Esophagus squamous epithelium (tissue), 5 donors: Measurements from ENCODE around the gene GSK3B. TPM values are rescaled to one million over a fixed set of nuclear protein-coding genes. Genes with fewer than 3 reads are reported as not detected.

ENCODE experiments used
- DNase-seq: peaks from one replicate; lab custom pipeline; 2025; lab: John Stamatoyannopoulos, UW
- H3K27ac ChIP-seq, 4 donors: fragments of 200-600 bp; sonication (generic); one replicate each; pipeline ENCODE4 v1.5.1; 2016 to 2019; ENCODE audit warnings: mild to moderate bottlenecking in 1 of 4
- H3K27me3 ChIP-seq, 4 donors: fragments of 200-600 bp; sonication (generic); 1 replicate in 3 of 4; 2 replicates in 1 of 4; pipeline versions ENCODE4 v1.5.1 to v1.6.0; 2017 to 2021; ENCODE audit warnings: antibody characterized with exemption in 1 of 4
- H3K36me3 ChIP-seq, 3 donors: fragments of 200-600 bp; sonication (generic); one replicate each; pipeline ENCODE4 v1.5.1; 2016 to 2019
- H3K4me1 ChIP-seq, 3 donors: fragments of 200-600 bp; sonication (generic); one replicate each; pipeline ENCODE4 v1.5.1; 2017 to 2019
- H3K4me3 ChIP-seq, 4 donors: fragments of 200-600 bp; sonication (generic); 1 replicate in 3 of 4; 2 replicates in 1 of 4; pipeline ENCODE4 v1.5.1; 2016 to 2019; ENCODE audit warnings: mild to moderate bottlenecking in 2 of 4, moderate library complexity in 1 of 4
- H3K9me3 ChIP-seq, 3 donors: fragments of 200-600 bp; sonication (generic); one replicate each; pipeline ENCODE4 v1.5.1; 2016 to 2019
- CTCF ChIP-seq, 6 experiments: fragments of 450-650 bp in 4 of 6; fragments of 200-600 bp in 2 of 6; sonication (generic) in 2 of 6; IDR thresholded peaks; one replicate each; pipeline ENCODE4 v1.5.1; 2016 to 2019; ENCODE audit warnings: antibody characterized with exemption in 6 of 6, mild to moderate bottlenecking in 4 of 6, moderate library complexity in 4 of 6
- POLR2A ChIP-seq, 4 donors: fragments of 450-650 bp; IDR thresholded peaks; one replicate each; pipeline ENCODE4 v1.6.1; 2017; ENCODE audit warnings: antibody characterized with exemption in 4 of 4, mild to moderate bottlenecking in 4 of 4, moderate library complexity in 3 of 4
- WGBS, 2 donors: methylation state at CpG; one replicate each; pipeline ENCODE4 v1.1.5; 2018; 5-methylcytosine and 5-hydroxymethylcytosine counted together
- intact Hi-C: fragments of 100-400 bp; cut with DNase I; formaldehyde crosslinking; loops from one replicate; pipeline ENCODE4 v1.15.0; 2022
- total RNA-seq, 4 donors: library from RNA; depleted of rRNA; stranded (reverse); fragments of >200 nt; gene quantifications; one replicate each; pipeline ENCODE4 v1.1.0, GENCODE V29; 2016
- donor health status: DM: yes; HTN: yes; CAD: no.

GSK3B gene
- 10 to 100 TPM; 24.1 to 38.9 (median 34.5) TPM for total RNA-seq

- H3K9me3 ChIP-seq, result no peaks in the 10 kb centered on the region
These were observed at the start of gene GSK3B for GRCh38 chr3:120093911-120094775. Gene GSK3B (minus strand): TSS chr3:120094447. CDS start chr3:120093434, 1,013 bp downstream.

GRCh38 chr3:120143676-120144075, 49.4 kb upstream of the GSK3B start:
- Histone ChIP-seq H3K27me3 (peaks cover 0 to 13% (median 0%) of the 10 kb centered on the region in 4 donors), H3K36me3 (no peaks in the 10 kb centered on the region), H3K4me1 (peaks cover 10 to 36% (median 24%) of the 10 kb centered on the region in 3 donors), H3K9me3 (no peaks in the 10 kb centered on the region), H3K27ac (no peak overlapping the region), H3K4me3 (no peak overlapping the region)
- WGBS, 2 donors, result 100% methylated on average over 2 of the region's 2 CpGs; no CpG with 5 or more reads in 1 of the 2 donors
- DNase-seq, result no peak
- intact Hi-C loops, result no loop called here
- TF ChIP-seq CTCF (IDR thresholded peaks at IDR 0.05) (no peak), POLR2A (IDR thresholded peaks at IDR 0.05) (no peak)

More at GRCh38 chr3:120093911-120094775, at the start of gene GSK3B:
- Histone ChIP-seq H3K4me3 (peak within 1 kb of the TSS; percentile 77 to 98 (median 94)), H3K27me3 (no peaks in the 10 kb centered on the region), H3K4me1 (peaks cover 12 to 72% (median 14%) of the 10 kb centered on the region in 3 donors), H3K27ac (peak within 1 kb of the TSS; percentile 100), H3K36me3 (no peaks in the 10 kb centered on the region)
- DNase-seq, result peak; percentile 99
- intact Hi-C loops, result no loop called here
- TF ChIP-seq CTCF (IDR thresholded peaks at IDR 0.05) (peak in 2 of 6 experiments; percentile 6 to 15), POLR2A (IDR thresholded peaks at IDR 0.05) (peak in 3 of 4 donors; percentile 58 to 96 (median 91))
- WGBS, 2 donors, result 0% methylated on average over 16 to 19 of the region's 94 CpGs

GRCh38 chr3:120142236-120142635, 48.0 kb upstream of the GSK3B start:
- DNase-seq, result no peak
- Histone ChIP-seq H3K27me3 (peaks cover 0 to 13% (median 0%) of the 10 kb centered on the region in 4 donors), H3K27ac (no peak overlapping the region), H3K4me3 (no peak overlapping the region), H3K9me3 (no peaks in the 10 kb centered on the region), H3K36me3 (no peaks in the 10 kb centered on the region), H3K4me1 (peaks cover 3 to 22% (median 10%) of the 10 kb centered on the region in 3 donors)
- intact Hi-C loops, result no loop called here
- TF ChIP-seq CTCF (IDR thresholded peaks at IDR 0.05), result no peak
- TF ChIP-seq POLR2A (IDR thresholded peaks at IDR 0.05), result no peak
- WGBS, 2 donors, result 62 to 74% methylated on average over 4 of the region's 4 CpGs

- DNase-seq, result no peak
- WGBS, 2 donors, result 99 to 100% methylated on average over 4 to 15 of the region's 52 CpGs
- Histone ChIP-seq H3K4me1 (peaks cover 0 to 3% (median 0%) of the 10 kb centered on the region in 3 donors), H3K36me3 (no peaks in the 10 kb centered on the region), H3K4me3 (no peak overlapping the region), H3K27me3 (peaks cover 0 to 13% (median 0%) of the 10 kb centered on the region in 4 donors), H3K27ac (no peak overlapping the region), H3K9me3 (no peaks in the 10 kb centered on the region)
- intact Hi-C loops, result no loop called here
- TF ChIP-seq POLR2A (IDR thresholded peaks at IDR 0.05), result no peak
- TF ChIP-seq CTCF (IDR thresholded peaks at IDR 0.05), result no peak
These were observed 46.0 kb upstream of the GSK3B start for GRCh38 chr3:120140098-120140742.
